ENCODE measurements around the gene BEND6. TPM values are rescaled to one million over a fixed set of nuclear protein-coding genes. Genes with fewer than 3 reads are reported as not detected.

The BEND6 gene
- total RNA-seq, 3 donors from 2014 or later (not counting 1 experiment from before 2014, with no cell fraction given): not detected

DNA sequence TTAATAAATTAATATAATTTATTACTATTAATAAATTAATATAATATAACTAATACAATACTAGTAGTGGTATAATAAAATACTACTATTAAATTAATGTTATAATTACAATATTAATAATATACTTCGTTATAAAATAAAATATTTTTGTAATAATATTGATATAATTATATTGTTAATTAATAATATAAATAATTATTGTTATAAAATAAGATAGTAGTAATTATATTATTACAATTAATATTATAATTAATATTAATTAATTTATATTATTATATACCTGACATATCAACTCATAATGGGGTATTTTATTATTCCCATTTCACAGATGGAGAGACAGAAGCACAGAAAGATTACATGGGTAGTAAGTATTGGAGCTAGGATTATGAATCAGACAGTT lies 8.9 kb downstream of the BEND6 start:
- no CpG with 5 or more reads among the region's 1 CpG for WGBS (ENCODE audit: insufficient coverage)
- H3K27ac Mint-ChIP-seq: no peak overlapping the region
- TF ChIP-seq, protein P1, sequence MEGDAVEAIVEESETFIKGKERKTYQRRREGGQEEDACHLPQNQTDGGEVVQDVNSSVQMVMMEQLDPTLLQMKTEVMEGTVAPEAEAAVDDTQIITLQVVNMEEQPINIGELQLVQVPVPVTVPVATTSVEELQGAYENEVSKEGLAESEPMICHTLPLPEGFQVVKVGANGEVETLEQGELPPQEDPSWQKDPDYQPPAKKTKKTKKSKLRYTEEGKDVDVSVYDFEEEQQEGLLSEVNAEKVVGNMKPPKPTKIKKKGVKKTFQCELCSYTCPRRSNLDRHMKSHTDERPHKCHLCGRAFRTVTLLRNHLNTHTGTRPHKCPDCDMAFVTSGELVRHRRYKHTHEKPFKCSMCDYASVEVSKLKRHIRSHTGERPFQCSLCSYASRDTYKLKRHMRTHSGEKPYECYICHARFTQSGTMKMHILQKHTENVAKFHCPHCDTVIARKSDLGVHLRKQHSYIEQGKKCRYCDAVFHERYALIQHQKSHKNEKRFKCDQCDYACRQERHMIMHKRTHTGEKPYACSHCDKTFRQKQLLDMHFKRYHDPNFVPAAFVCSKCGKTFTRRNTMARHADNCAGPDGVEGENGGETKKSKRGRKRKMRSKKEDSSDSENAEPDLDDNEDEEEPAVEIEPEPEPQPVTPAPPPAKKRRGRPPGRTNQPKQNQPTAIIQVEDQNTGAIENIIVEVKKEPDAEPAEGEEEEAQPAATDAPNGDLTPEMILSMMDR (IDR thresholded peaks at IDR 0.05): no peak
- Histone ChIP-seq H3K9me3 (ENCODE audit: control insufficient read depth, insufficient read depth, low read length) (no peaks in the 10 kb centered on the region), H3K4me3 (ENCODE audit: low read length) (no peak overlapping the region), H3K27ac (ENCODE audit: low read length) (no peak overlapping the region), H3K4me1 (ENCODE audit: control insufficient read depth, insufficient read depth, low read length) (no peaks in the 10 kb centered on the region), H3K27me3 (ENCODE audit: control insufficient read depth, insufficient read depth, low read length) (no peaks in the 10 kb centered on the region), H3K36me3 (ENCODE audit: control insufficient read depth, insufficient read depth, low read length) (no peaks in the 10 kb centered on the region)
- no peaks in the 10 kb centered on the region for H3K36me3 Mint-ChIP-seq
- no peak for ATAC-seq
- intact Hi-C loops (cut with micrococcal nuclease): loop anchor here (2.0 kb wide), 1 partner anchor 51 kb away; no protein-coding TSS in a partner anchor
- no peaks in the 10 kb centered on the region for H3K9me3 Mint-ChIP-seq
- H3K4me1 Mint-ChIP-seq: no peaks in the 10 kb centered on the region
- no peak for DNase-seq
- H3K4me3 Mint-ChIP-seq: no peak overlapping the region
- peaks cover 4 to 13% of the 10 kb centered on the region in 2 donors for H3K27me3 Mint-ChIP-seq (ENCODE audit: low read depth in 2 of 2)

DNA sequence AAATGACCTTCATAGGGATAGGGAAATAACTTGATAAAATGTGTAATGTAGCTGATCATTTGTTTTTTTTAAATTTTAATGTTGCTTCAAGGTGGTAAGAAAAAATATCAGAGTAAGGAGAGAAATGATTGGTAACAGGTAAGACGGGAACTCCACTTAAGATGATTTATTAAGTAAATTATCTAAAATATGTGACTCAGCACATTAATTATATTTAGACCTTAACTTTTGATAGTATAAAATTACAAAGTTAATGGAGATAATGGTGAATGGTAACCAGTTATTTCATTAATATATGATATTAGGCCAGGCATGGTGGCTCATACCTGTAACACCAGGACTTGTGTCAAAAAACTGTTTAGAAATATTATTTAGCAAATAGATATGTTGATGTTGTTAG lies 10.2 kb downstream of the BEND6 start:
- H3K9me3 ChIP-seq (ENCODE audit: control insufficient read depth, insufficient read depth, low read length): no peaks in the 10 kb centered on the region
- no peak for DNase-seq
- no peaks in the 10 kb centered on the region for H3K4me1 Mint-ChIP-seq
- H3K4me3 ChIP-seq (ENCODE audit: low read length): no peak overlapping the region
- no peaks in the 10 kb centered on the region for H3K27me3 ChIP-seq (ENCODE audit: control insufficient read depth, insufficient read depth, low read length)
- TF ChIP-seq, protein P1 (IDR thresholded peaks at IDR 0.05): no peak
- no peaks in the 10 kb centered on the region for H3K36me3 ChIP-seq (ENCODE audit: control insufficient read depth, insufficient read depth, low read length)
- intact Hi-C loops (cut with micrococcal nuclease): no loop called here
- no peak overlapping the region for H3K27ac ChIP-seq (ENCODE audit: low read length)
- no peaks in the 10 kb centered on the region for H3K36me3 Mint-ChIP-seq
- H3K4me3 Mint-ChIP-seq: no peak overlapping the region
- H3K27ac Mint-ChIP-seq: no peak overlapping the region
- no CpG with 5 or more reads among the region's 1 CpG for WGBS (ENCODE audit: insufficient coverage)
- H3K4me1 ChIP-seq (ENCODE audit: control insufficient read depth, insufficient read depth, low read length): no peaks in the 10 kb centered on the region
- no peaks in the 10 kb centered on the region for H3K9me3 Mint-ChIP-seq
- ATAC-seq: no peak
- H3K27me3 Mint-ChIP-seq (ENCODE audit: low read depth in 2 of 2): peaks cover 0 to 10% of the 10 kb centered on the region in 2 donors

DNA sequence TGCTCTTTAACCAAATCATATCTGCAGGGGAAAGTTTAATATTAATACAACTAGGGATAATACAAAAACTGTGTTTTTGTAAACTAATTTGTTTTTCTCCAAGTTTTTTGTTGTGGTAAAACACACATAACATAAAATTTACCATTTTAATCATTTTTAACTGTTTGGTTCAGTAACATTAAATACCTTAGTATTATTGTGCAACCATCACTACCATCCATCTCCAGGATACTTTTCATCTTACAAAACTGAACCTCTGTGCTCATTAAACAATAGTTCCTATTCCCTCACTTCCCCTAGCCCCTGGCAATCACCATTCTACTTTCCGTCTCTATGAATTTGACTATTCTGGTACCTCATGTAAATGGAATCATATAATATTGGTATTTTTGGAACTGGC lies 15.9 kb downstream of the BEND6 start:
- no peak for DNase-seq
- intact Hi-C loops (cut with micrococcal nuclease): no loop called here
- no peaks in the 10 kb centered on the region for H3K9me3 Mint-ChIP-seq
- Histone ChIP-seq H3K9me3 (ENCODE audit: control insufficient read depth, insufficient read depth, low read length) (no peaks in the 10 kb centered on the region), H3K27ac (ENCODE audit: low read length) (no peak overlapping the region), H3K4me1 (ENCODE audit: control insufficient read depth, insufficient read depth, low read length) (no peaks in the 10 kb centered on the region), H3K4me3 (ENCODE audit: low read length) (no peak overlapping the region), H3K36me3 (ENCODE audit: control insufficient read depth, insufficient read depth, low read length) (no peaks in the 10 kb centered on the region), H3K27me3 (ENCODE audit: control insufficient read depth, insufficient read depth, low read length) (no peaks in the 10 kb centered on the region)
- H3K27ac Mint-ChIP-seq: no peak overlapping the region
- TF ChIP-seq, protein P1 (IDR thresholded peaks at IDR 0.05): no peak
- WGBS (ENCODE audit: insufficient coverage): no CpG with 5 or more reads among the region's 1 CpG
- no peak overlapping the region for H3K4me3 Mint-ChIP-seq
- H3K36me3 Mint-ChIP-seq: no peaks in the 10 kb centered on the region
- no peaks in the 10 kb centered on the region for H3K4me1 Mint-ChIP-seq
- H3K27me3 Mint-ChIP-seq (ENCODE audit: low read depth in 2 of 2): peaks cover 0 to 7% of the 10 kb centered on the region in 2 donors
- no peak for ATAC-seq

DNA sequence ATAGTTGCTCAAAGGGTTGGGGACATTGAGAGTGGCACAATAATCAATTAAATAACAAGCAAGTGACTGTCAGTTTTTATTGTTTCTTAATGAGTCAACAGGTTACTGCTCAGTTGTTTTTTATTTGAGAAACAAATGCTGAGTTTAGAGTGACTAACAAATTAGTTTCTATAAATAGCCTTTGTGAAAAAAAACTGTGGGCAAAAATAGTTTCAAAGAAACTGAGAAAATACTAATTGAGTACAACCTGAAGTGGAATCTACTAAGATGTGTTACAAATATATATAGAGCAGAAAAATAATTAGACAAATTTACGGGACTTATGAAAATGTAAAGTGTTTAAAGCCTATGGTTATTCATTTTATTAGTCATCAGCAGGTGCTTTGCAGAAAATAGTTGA lies 22.3 kb downstream of the BEND6 start:
- TF ChIP-seq, protein P1 (IDR thresholded peaks at IDR 0.05): no peak
- no peak for ATAC-seq
- no peaks in the 10 kb centered on the region for H3K27me3 ChIP-seq (ENCODE audit: control insufficient read depth, insufficient read depth, low read length)
- peaks cover 0 to 3% of the 10 kb centered on the region in 2 donors for H3K9me3 Mint-ChIP-seq
- no peak overlapping the region for H3K4me3 ChIP-seq (ENCODE audit: low read length)
- peaks cover 0 to 3% of the 10 kb centered on the region in 2 donors for H3K27me3 Mint-ChIP-seq (ENCODE audit: low read depth in 2 of 2)
- H3K9me3 ChIP-seq (ENCODE audit: control insufficient read depth, insufficient read depth, low read length): peaks cover 4% of the 10 kb centered on the region
- WGBS (ENCODE audit: insufficient coverage): no CpG with 5 or more reads among the region's 1 CpG
- intact Hi-C loops (cut with micrococcal nuclease): no loop called here
- H3K4me1 Mint-ChIP-seq: no peaks in the 10 kb centered on the region
- no peak overlapping the region for H3K4me3 Mint-ChIP-seq
- no peak for DNase-seq
- no peaks in the 10 kb centered on the region for H3K36me3 ChIP-seq (ENCODE audit: control insufficient read depth, insufficient read depth, low read length)
- H3K4me1 ChIP-seq (ENCODE audit: control insufficient read depth, insufficient read depth, low read length): no peaks in the 10 kb centered on the region
- no peaks in the 10 kb centered on the region for H3K36me3 Mint-ChIP-seq
- no peak overlapping the region for H3K27ac Mint-ChIP-seq
- no peak overlapping the region for H3K27ac ChIP-seq (ENCODE audit: low read length)

Data from natural killer cell (primary cell).